Measurements from ENCODE around the gene FAM117B.

FAM117B gene

DNA sequence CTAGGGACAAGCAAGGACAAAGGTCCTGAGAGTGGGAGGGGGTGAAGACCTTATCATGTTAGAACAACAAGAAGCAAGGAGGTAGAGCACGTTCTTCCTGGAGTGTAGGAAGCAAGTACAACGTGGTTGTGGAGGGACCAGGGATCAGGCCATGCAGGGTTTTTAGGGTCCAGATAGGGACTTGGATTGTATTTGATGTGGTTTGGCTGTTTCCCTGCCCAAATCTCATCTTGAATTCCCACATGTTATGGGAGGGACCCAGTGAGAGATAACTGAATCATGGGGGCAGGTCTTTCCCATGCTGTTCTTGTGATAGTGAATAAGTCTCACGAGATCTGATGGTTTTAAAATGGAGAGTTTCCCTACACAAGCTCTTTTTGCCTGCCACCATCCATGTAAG lies 183.6 kb downstream of the FAM117B start:
- no peak for DNase-seq
